Nephron (organoid): ENCODE results near the gene DHRS3.

ENCODE experiments used
- H3K27ac Mint-ChIP-seq, 3 experiments: 2 replicates each; pipeline ENCODE4 v1.8.0; 2020; ENCODE audit warnings: mixed read lengths in 3 of 3, mild to moderate bottlenecking in 2 of 3, moderate library complexity in 1 of 3
- H3K27me3 Mint-ChIP-seq: 2 replicates; pipeline ENCODE4 v1.8.0; 2021; ENCODE audit warnings: low read depth, mild to moderate bottlenecking, moderate library complexity, mixed read lengths
- H3K36me3 Mint-ChIP-seq: 2 replicates; pipeline ENCODE4 v1.8.0; 2020; ENCODE audit warnings: low read depth, mixed read lengths
- H3K4me1 Mint-ChIP-seq: 2 replicates; pipeline ENCODE4 v1.8.0; 2020; ENCODE audit warnings: mixed read lengths
- H3K4me3 Mint-ChIP-seq, 3 experiments: 2 replicates each; pipeline ENCODE4 v1.8.0; 2020; ENCODE audit warnings: mild to moderate bottlenecking in 3 of 3, mixed read lengths in 3 of 3, moderate library complexity in 2 of 3
- H3K9me3 Mint-ChIP-seq: 2 replicates; pipeline ENCODE4 v1.8.0; 2020; ENCODE audit warnings: mixed read lengths
- TF ChIP-seq, protein P1 (sequence below), 3 experiments: fragments of 200-600 bp; sonication (generic); IDR thresholded peaks; one replicate each; pipeline ENCODE4 v1.5.0; 2021; ENCODE audit warnings: antibody characterized with exemption in 3 of 3; ENCODE audit not compliant: unreplicated experiment in 3 of 3

Gene DHRS3

GRCh38 chr1:12643079-12643478 is 25.1 kb upstream of the DHRS3 start:
- peaks cover 4% of the 10 kb centered on the region for H3K27me3 Mint-ChIP-seq
- peaks cover 33% of the 10 kb centered on the region for H3K9me3 Mint-ChIP-seq
- TF ChIP-seq, protein P1, sequence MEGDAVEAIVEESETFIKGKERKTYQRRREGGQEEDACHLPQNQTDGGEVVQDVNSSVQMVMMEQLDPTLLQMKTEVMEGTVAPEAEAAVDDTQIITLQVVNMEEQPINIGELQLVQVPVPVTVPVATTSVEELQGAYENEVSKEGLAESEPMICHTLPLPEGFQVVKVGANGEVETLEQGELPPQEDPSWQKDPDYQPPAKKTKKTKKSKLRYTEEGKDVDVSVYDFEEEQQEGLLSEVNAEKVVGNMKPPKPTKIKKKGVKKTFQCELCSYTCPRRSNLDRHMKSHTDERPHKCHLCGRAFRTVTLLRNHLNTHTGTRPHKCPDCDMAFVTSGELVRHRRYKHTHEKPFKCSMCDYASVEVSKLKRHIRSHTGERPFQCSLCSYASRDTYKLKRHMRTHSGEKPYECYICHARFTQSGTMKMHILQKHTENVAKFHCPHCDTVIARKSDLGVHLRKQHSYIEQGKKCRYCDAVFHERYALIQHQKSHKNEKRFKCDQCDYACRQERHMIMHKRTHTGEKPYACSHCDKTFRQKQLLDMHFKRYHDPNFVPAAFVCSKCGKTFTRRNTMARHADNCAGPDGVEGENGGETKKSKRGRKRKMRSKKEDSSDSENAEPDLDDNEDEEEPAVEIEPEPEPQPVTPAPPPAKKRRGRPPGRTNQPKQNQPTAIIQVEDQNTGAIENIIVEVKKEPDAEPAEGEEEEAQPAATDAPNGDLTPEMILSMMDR (IDR thresholded peaks at IDR 0.05; ENCODE audit: unreplicated experiment in 3 of 3), result no peak
- no peak overlapping the region for H3K27ac Mint-ChIP-seq
- no peak overlapping the region for H3K4me3 Mint-ChIP-seq
- peaks cover 4% of the 10 kb centered on the region for H3K4me1 Mint-ChIP-seq
- peaks cover 12% of the 10 kb centered on the region for H3K36me3 Mint-ChIP-seq

DNA sequence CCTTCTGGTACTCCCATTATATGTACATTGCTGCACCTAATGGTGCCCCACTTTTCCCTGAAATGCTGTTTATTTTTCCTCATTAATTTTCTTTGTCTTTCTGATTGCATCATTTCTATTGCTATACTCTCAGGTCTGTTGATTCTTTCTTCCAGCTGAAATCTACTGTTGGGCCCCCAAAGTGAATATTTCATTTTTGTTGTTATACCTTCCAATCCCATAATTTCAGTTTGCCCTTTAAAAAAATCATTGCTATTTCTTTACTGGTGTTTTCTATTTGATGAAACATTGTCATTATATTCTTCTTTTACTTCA is 22.9 kb upstream of the DHRS3 start:
- Mint-ChIP-seq H3K27me3 (peaks cover 4% of the 10 kb centered on the region), H3K9me3 (peaks cover 33% of the 10 kb centered on the region), H3K4me3 (no peak overlapping the region), H3K4me1 (no peaks in the 10 kb centered on the region), H3K27ac (no peak overlapping the region), H3K36me3 (peaks cover 12% of the 10 kb centered on the region)
- TF ChIP-seq, protein P1 (IDR thresholded peaks at IDR 0.05; ENCODE audit: unreplicated experiment in 3 of 3), result no peak

DNA sequence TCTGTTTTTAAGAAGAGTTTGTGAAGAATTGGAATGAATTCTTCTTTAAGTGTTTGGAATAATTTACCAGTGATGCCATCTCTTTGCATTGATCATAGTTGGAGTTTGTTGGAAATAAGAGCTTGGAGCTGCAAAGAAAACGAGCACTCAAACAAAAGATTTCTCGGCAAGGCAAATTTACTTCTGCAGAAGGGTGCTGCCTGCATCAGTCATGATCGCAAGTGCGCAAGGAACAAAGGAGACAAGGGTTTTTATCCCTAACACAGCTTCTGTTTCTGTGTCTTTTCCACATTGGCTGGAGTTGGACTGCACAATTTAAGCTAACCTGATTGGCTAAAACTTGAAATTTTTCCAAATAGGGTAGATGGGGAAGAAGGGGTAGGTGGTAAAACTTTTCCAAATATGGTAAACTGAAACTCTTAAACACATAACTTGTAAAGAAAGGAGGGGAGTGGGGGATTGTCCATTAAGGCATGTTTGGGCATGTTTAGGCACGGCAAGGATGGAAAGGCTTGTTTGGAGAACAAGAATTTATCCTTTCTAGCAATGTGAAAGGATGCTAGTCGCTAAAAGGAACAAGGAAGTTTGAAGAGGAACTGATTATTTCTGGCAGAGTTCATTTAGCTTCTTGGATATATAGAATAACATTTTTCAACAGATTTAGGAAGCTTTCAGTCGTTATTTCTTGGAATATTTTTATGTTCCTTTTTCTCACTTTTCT is 22.4 kb upstream of the DHRS3 start:
- no peaks in the 10 kb centered on the region for H3K4me1 Mint-ChIP-seq
- H3K9me3 Mint-ChIP-seq, result peaks cover 33% of the 10 kb centered on the region
- peaks cover 4% of the 10 kb centered on the region for H3K27me3 Mint-ChIP-seq
- no peak overlapping the region for H3K4me3 Mint-ChIP-seq
- H3K27ac Mint-ChIP-seq, result no peak overlapping the region
- TF ChIP-seq, protein P1 (IDR thresholded peaks at IDR 0.05; ENCODE audit: unreplicated experiment in 3 of 3), result no peak
- H3K36me3 Mint-ChIP-seq, result peaks cover 12% of the 10 kb centered on the region

DNA sequence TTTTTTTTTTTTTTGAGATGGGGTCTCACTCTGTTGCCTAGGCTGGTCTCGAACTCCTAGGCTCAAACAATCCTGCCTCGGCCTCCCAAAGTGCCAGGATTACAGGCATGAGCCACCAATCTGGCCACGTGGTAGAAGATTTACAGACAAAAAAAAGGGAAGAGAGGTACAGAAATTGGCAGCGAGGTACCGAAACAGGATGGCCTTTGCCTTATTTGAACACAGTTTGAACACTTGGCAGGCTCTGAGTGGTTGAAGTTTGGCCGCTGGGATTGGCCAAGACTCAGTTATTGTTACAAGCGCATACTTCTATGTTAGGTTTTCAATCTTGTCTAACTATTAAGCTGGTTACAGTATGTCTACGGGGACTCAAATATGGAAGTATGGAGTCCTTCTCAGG is 19.7 kb upstream of the DHRS3 start:
- TF ChIP-seq, protein P1 (IDR thresholded peaks at IDR 0.05; ENCODE audit: unreplicated experiment in 3 of 3), result no peak
- Mint-ChIP-seq H3K4me1 (no peaks in the 10 kb centered on the region), H3K4me3 (no peak overlapping the region), H3K36me3 (peaks cover 12% of the 10 kb centered on the region), H3K9me3 (peaks cover 40% of the 10 kb centered on the region), H3K27me3 (peaks cover 6% of the 10 kb centered on the region), H3K27ac (no peak overlapping the region)

- H3K4me1 Mint-ChIP-seq, result no peaks in the 10 kb centered on the region
- H3K36me3 Mint-ChIP-seq, result peaks cover 6% of the 10 kb centered on the region
- peaks cover 6% of the 10 kb centered on the region for H3K27me3 Mint-ChIP-seq
- H3K27ac Mint-ChIP-seq, result peak overlapping the region in 2 of 3 experiments; percentile 62 to 88
- TF ChIP-seq, protein P1 (IDR thresholded peaks at IDR 0.05; ENCODE audit: unreplicated experiment in 3 of 3), result no peak
- peaks cover 36% of the 10 kb centered on the region for H3K9me3 Mint-ChIP-seq
- no peak overlapping the region for H3K4me3 Mint-ChIP-seq
Observed at GRCh38 chr1:12636098-12636950, 18.3 kb upstream of the DHRS3 start.
